Colonic mucosa (tissue), 4 donors: Measurements from ENCODE around the gene CAMK1D. TPM values are rescaled to one million over a fixed set of nuclear protein-coding genes. Genes with fewer than 3 reads are reported as not detected.

Experiments
- DNase-seq: peaks from one replicate; pipeline ENCODE4 v3.0.0-alpha.2; 2020
- H3K27ac ChIP-seq: fragments of 200-600 bp; one replicate; pipeline ENCODE4 v1.8.0; 2021
- H3K27me3 ChIP-seq: fragments of 200-600 bp; one replicate; pipeline ENCODE4 v1.8.0; 2021
- H3K36me3 ChIP-seq: fragments of 200-600 bp; one replicate; pipeline ENCODE4 v1.8.0; 2021
- H3K4me1 ChIP-seq: fragments of 200-600 bp; one replicate; pipeline ENCODE4 v1.8.0; 2021; ENCODE audit warnings: mild to moderate bottlenecking
- H3K4me3 ChIP-seq: fragments of 200-600 bp; one replicate; pipeline ENCODE4 v1.8.0; 2021
- H3K9ac ChIP-seq, 2 donors: one replicate each; pipeline ENCODE4 v1.7.0; 2013; ENCODE audit warnings: control low read depth in 2 of 2, low read depth in 2 of 2, low read length in 2 of 2
- H3K9me3 ChIP-seq: fragments of 200-600 bp; one replicate; pipeline ENCODE4 v1.8.0; 2021
- intact Hi-C: fragments of 100-400 bp; cut with DNase I; formaldehyde crosslinking; loops from one replicate; pipeline ENCODE4 v1.14.1; 2022
- total RNA-seq, 2 donors: library from RNA; stranded (reverse); fragmentation: NEBNext Ultra II Directional in 1 of 2; extraction: Animal tissue kit (Norgen Biotek cat#: 25700) in 1 of 2; gene quantifications; one replicate each; pipeline ENCODE4 v1.2.1, GENCODE V29; 2021
- TF ChIP-seq, protein P1 (sequence below): fragments of 200-600 bp; IDR thresholded peaks from one replicate; pipeline ENCODE4 v1.8.0; 2022; ENCODE audit warnings: antibody characterized with exemption, mild to moderate bottlenecking
- donor health status: healthy.
- donor health status: DM: no; HTN: no; CAD: no.
- donor health status: DM: no; HTN: no; CAD: no.

Gene CAMK1D
- total RNA-seq, 2 donors from 2014 or later: 21.3 to 29.7 TPM

- H3K36me3 ChIP-seq: no peaks in the 10 kb centered on the region
- no peaks in the 10 kb centered on the region for H3K9me3 ChIP-seq
- no peak overlapping the region for H3K9ac ChIP-seq
- H3K4me3 ChIP-seq: no peak overlapping the region
- no peak overlapping the region for H3K27ac ChIP-seq
- intact Hi-C loops: loop anchor here (10.0 kb wide), 1 partner anchor 289 kb away; no protein-coding TSS in a partner anchor
- no peaks in the 10 kb centered on the region for H3K27me3 ChIP-seq
- no peak for DNase-seq
- no peaks in the 10 kb centered on the region for H3K4me1 ChIP-seq
- TF ChIP-seq, protein P1, sequence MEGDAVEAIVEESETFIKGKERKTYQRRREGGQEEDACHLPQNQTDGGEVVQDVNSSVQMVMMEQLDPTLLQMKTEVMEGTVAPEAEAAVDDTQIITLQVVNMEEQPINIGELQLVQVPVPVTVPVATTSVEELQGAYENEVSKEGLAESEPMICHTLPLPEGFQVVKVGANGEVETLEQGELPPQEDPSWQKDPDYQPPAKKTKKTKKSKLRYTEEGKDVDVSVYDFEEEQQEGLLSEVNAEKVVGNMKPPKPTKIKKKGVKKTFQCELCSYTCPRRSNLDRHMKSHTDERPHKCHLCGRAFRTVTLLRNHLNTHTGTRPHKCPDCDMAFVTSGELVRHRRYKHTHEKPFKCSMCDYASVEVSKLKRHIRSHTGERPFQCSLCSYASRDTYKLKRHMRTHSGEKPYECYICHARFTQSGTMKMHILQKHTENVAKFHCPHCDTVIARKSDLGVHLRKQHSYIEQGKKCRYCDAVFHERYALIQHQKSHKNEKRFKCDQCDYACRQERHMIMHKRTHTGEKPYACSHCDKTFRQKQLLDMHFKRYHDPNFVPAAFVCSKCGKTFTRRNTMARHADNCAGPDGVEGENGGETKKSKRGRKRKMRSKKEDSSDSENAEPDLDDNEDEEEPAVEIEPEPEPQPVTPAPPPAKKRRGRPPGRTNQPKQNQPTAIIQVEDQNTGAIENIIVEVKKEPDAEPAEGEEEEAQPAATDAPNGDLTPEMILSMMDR: no peak
Measured at GRCh38 chr10:12785415-12785831, 436.1 kb downstream of the CAMK1D start.

- TF ChIP-seq, protein P1: no peak
- Histone ChIP-seq H3K27ac (no peak overlapping the region), H3K27me3 (no peaks in the 10 kb centered on the region), H3K9me3 (no peaks in the 10 kb centered on the region), H3K4me1 (no peaks in the 10 kb centered on the region), H3K9ac (no peak overlapping the region), H3K4me3 (no peak overlapping the region), H3K36me3 (no peaks in the 10 kb centered on the region)
- intact Hi-C loops: loop anchor here (10.0 kb wide), 1 partner anchor 288 kb away; no protein-coding TSS in a partner anchor
- no peak for DNase-seq
Measured at GRCh38 chr10:12787297-12787696, 437.9 kb downstream of the CAMK1D start.

DNA sequence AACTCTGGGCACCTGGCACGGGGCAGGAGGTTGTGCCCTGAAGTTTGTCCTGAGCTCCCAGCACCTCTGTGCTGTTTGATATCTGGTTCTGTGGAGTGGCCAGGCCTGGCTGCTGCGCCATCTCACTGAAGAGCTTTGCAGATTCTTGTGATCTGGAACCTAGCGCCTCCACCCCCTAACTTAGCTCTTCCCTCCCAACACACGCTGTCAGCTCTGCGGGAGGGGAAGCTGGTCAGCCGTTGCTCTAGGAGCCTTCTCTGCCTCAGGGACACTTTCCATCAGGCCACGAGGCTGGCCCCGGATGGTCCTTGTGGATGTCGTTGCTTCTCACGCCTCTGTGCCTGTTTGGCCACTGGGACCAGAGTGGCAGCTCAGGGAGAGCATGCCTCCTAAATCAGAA lies 438.9 kb downstream of the CAMK1D start:
- Histone ChIP-seq H3K9me3 (no peaks in the 10 kb centered on the region), H3K4me3 (no peak overlapping the region), H3K4me1 (no peaks in the 10 kb centered on the region), H3K27me3 (no peaks in the 10 kb centered on the region), H3K36me3 (no peaks in the 10 kb centered on the region), H3K9ac (no peak overlapping the region), H3K27ac (no peak overlapping the region)
- intact Hi-C loops: loop anchor here (10.0 kb wide), 1 partner anchor 287 kb away; no protein-coding TSS in a partner anchor
- TF ChIP-seq, protein P1: no peak
- no peak for DNase-seq

GRCh38 chr10:12790270-12790669 lies 440.9 kb downstream of the CAMK1D start:
- H3K9ac ChIP-seq: no peak overlapping the region
- no peaks in the 10 kb centered on the region for H3K36me3 ChIP-seq
- H3K4me3 ChIP-seq: no peak overlapping the region
- DNase-seq: no peak
- intact Hi-C loops: no loop called here
- H3K27ac ChIP-seq: no peak overlapping the region
- H3K4me1 ChIP-seq: no peaks in the 10 kb centered on the region
- TF ChIP-seq, protein P1: no peak
- no peaks in the 10 kb centered on the region for H3K9me3 ChIP-seq
- no peaks in the 10 kb centered on the region for H3K27me3 ChIP-seq

GRCh38 chr10:12791728-12792127 lies 442.4 kb downstream of the CAMK1D start:
- TF ChIP-seq, protein P1: no peak
- H3K4me3 ChIP-seq: no peak overlapping the region
- H3K27ac ChIP-seq: no peak overlapping the region
- no peaks in the 10 kb centered on the region for H3K4me1 ChIP-seq
- intact Hi-C loops: no loop called here
- no peaks in the 10 kb centered on the region for H3K36me3 ChIP-seq
- H3K27me3 ChIP-seq: no peaks in the 10 kb centered on the region
- no peaks in the 10 kb centered on the region for H3K9me3 ChIP-seq
- H3K9ac ChIP-seq: no peak overlapping the region
- no peak for DNase-seq
